Heart right ventricle (tissue), 16 donors: ENCODE measurements around the gene SERPINB5. TPM values are rescaled to one million over a fixed set of nuclear protein-coding genes. Genes with fewer than 3 reads are reported as not detected.

Experiments
- ATAC-seq, 8 donors: fragments of 200-7000 bp; cut with Tn5 transposase; one replicate each; pipeline ENCODE4 v1.9.1; 2020; ENCODE audit warnings: mild to moderate bottlenecking in 8 of 8, moderate library complexity in 8 of 8, moderate number of reproducible peaks in 1 of 8
- DNase-seq, 2 donors: peaks; one replicate each; pipeline ENCODE4 v3.0.0-alpha.2; 2020
- H3K27ac ChIP-seq, 10 donors: fragments of 200-600 bp; sonication (generic) in 2 of 10; one replicate each; pipeline versions ENCODE4 v1.5.0 to v1.8.0; 2020 to 2022; ENCODE audit warnings: mild to moderate bottlenecking in 3 of 10
- H3K27me3 ChIP-seq, 7 donors: fragments of 200-600 bp; one replicate each; pipeline ENCODE4 v1.8.0; 2021 to 2022; ENCODE audit warnings: mild to moderate bottlenecking in 2 of 7
- H3K36me3 ChIP-seq, 9 donors: fragments of 200-600 bp; sonication (generic) in 1 of 9; one replicate each; pipeline versions ENCODE4 v1.5.0 to v1.8.0; 2020 to 2022; ENCODE audit warnings: mild to moderate bottlenecking in 2 of 9
- H3K4me1 ChIP-seq, 9 donors: fragments of 200-600 bp; sonication (generic) in 1 of 9; one replicate each; pipeline versions ENCODE4 v1.5.0 to v1.8.0; 2020 to 2022; ENCODE audit warnings: mild to moderate bottlenecking in 4 of 9
- H3K4me3 ChIP-seq, 10 donors: fragments of 200-600 bp; sonication (generic) in 2 of 10; one replicate each; pipeline versions ENCODE4 v1.5.0 to v1.8.0; 2020 to 2022; ENCODE audit warnings: mild to moderate bottlenecking in 7 of 10, moderate library complexity in 2 of 10
- H3K9me3 ChIP-seq, 11 donors: fragments of 200-600 bp in 10 of 11; sonication (generic) in 2 of 11; one replicate each; pipeline versions ENCODE4 v1.5.0 to v1.8.0; 2013 to 2022; ENCODE audit warnings: mild to moderate bottlenecking in 2 of 11, control low read depth in 1 of 11, moderate library complexity in 1 of 11
- CTCF ChIP-seq, 9 donors: fragments of 200-600 bp; sonication (generic) in 2 of 9; IDR thresholded peaks; one replicate each; pipeline versions ENCODE4 v1.5.0 to v1.8.0; 2021 to 2022; ENCODE audit warnings: antibody characterized with exemption in 9 of 9, mild to moderate bottlenecking in 5 of 9, moderate library complexity in 1 of 9
- WGBS, 2 donors: extraction: QIAGEN DNeasy Blood & Tissue Kit; methylation state at CpG; one replicate each; pipeline ENCODE4 v1.1.7; 2013; ENCODE audit warnings: inconsistent platforms in 1 of 2; 5-methylcytosine and 5-hydroxymethylcytosine counted together
- intact Hi-C, 10 donors: fragments of 100-400 bp; cut with DNase I; formaldehyde crosslinking; loops; one replicate each; pipeline versions ENCODE4 v1.11.1 to v1.14.2; 2022
- long read RNA-seq, 3 donors: library from polyadenylated mRNA; unstranded; transcript quantifications; one replicate each; pipeline ENCODE4 v2.0.0, GENCODE V29; 2020 to 2021
- polyA plus RNA-seq, 2 donors: library from polyadenylated mRNA; stranded (reverse); fragments of 200-250 nt; gene quantifications; one replicate each; pipeline ENCODE4 v1.2.3, GENCODE V29; 2013
- total RNA-seq, 10 donors: library from RNA; stranded (reverse); fragmentation: NEBNext Ultra II Directional in 3 of 10; extraction: Animal tissue kit (Norgen Biotek cat#: 25700) in 3 of 10; gene quantifications; one replicate each; pipeline versions ENCODE4 v1.2.1 to v1.2.4, GENCODE V29; 2021 to 2023
- donor health status: Arrhythmogenic right ventricular cardiomyopathy.
- donor health status: ischemic (EF 13 %, LVEDD 7.1; RV severe dilation, severe dysfunction).
- donor health status: healthy with polysubstance abuse.
- donor health status: DM: no; HTN: yes; CAD: no.
- donor health status: DM: no; HTN: no; CAD: no.
- donor health status: ischemic (EF 25% LVEDD 6.9; RV normal size, moderate dysfunction).
- donor health status: ischemic (EF 25% LVEDD 5.7; RV mildly dilated, moderate dysfunction).
- donor health status: healthy.
- donor health status: DM: yes; HTN: yes; CAD: no.
- donor health status: Ischemic cardiomyopathy.
- donor health status: ischemic (EF 35%, LVEDD 5.7; RV mildly dilated, moderate dysfunction).
- donor health status: nonischemic (EF 11% LVEDD 7.7; RV severe dilation, severe dysfunction).
- donor health status: DM: yes; HTN: yes; CAD: no.
- donor health status: PGD.
- donor health status: ischemic (EF 29% LVEDD 5.4; RV normal size, mild dysfunction).
- donor health status: nonischemic (EF 23%, LVEDD 6.1; RV moderate dilation, normal function).

Gene SERPINB5, protein sequence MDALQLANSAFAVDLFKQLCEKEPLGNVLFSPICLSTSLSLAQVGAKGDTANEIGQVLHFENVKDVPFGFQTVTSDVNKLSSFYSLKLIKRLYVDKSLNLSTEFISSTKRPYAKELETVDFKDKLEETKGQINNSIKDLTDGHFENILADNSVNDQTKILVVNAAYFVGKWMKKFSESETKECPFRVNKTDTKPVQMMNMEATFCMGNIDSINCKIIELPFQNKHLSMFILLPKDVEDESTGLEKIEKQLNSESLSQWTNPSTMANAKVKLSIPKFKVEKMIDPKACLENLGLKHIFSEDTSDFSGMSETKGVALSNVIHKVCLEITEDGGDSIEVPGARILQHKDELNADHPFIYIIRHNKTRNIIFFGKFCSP
- total RNA-seq, result not detected
- under 1 TPM in 1 of 2 donors, not detected in 1; 0.03 TPM for polyA plus RNA-seq
- long read RNA-seq, donor 1, result 0 reads
- long read RNA-seq, donor 2, result 0 reads
- long read RNA-seq, donor 3, result 0 reads

DNA sequence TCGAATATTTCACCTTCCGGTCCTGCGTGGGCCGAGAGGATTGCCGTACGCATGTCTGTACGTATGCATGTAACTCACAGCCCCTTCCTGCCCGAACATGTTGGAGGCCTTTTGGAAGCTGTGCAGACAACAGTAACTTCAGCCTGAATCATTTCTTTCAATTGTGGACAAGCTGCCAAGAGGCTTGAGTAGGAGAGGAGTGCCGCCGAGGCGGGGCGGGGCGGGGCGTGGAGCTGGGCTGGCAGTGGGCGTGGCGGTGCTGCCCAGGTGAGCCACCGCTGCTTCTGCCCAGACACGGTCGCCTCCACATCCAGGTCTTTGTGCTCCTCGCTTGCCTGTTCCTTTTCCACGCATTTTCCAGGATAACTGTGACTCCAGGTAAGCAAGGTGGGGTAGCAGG lies at the start of gene SERPINB5:
Gene SERPINB5, plus strand, starts transcription at position 291 of the 400 bp plus-strand sequence. CDS start 7,471 bp downstream, outside the sequence.
- ATAC-seq (no peak), DNase-seq (no peak)
- intact Hi-C loops, result no loop called here
- Histone ChIP-seq H3K36me3 (no peaks in the 10 kb centered on the region), H3K4me1 (no peaks in the 10 kb centered on the region), H3K9me3 (no peaks in the 10 kb centered on the region), H3K27ac (no peak within 1 kb of the TSS), H3K4me3 (no peak within 1 kb of the TSS), H3K27me3 (peaks cover 0 to 13% (median 0%) of the 10 kb centered on the region in 7 donors)
- no peak for TF ChIP-seq CTCF (IDR thresholded peaks at IDR 0.05)
- 86 to 90% methylated on average over 21 of the region's 21 CpGs for WGBS, 2 donors

GRCh38 chr18:63427558-63427957 lies 49.2 kb upstream of the SERPINB5 start:
- intact Hi-C loops, result loop anchor here in 3 of 10 donors (10.0 kb wide), 4 partner anchors 63 to 713 kb away; partner anchors contain the start of genes KDSR (in 1 of the 3) and PHLPP1 (in 1 of the 3)

GRCh38 chr18:63430526-63430925 lies 46.2 kb upstream of the SERPINB5 start:
- TF ChIP-seq CTCF (IDR thresholded peaks at IDR 0.05), result no peak
- WGBS, 2 donors, result 67 to 72% methylated on average over 2 of the region's 2 CpGs
- no peak for DNase-seq
- Histone ChIP-seq H3K36me3 (no peaks in the 10 kb centered on the region), H3K4me1 (peaks cover 0 to 4% (median 0%) of the 10 kb centered on the region in 9 donors), H3K27me3 (peaks cover 0 to 16% (median 0%) of the 10 kb centered on the region in 7 donors), H3K4me3 (no peak overlapping the region), H3K27ac (no peak overlapping the region), H3K9me3 (no peaks in the 10 kb centered on the region)
- ATAC-seq, result no peak
- intact Hi-C loops, result loop anchor here in 3 of 10 donors (10.0 kb wide), 2 partner anchors 296 to 406 kb away; no protein-coding TSS in a partner anchor

More at GRCh38 chr18:63427558-63427957, 49.2 kb upstream of the SERPINB5 start:
- no peaks in the 10 kb centered on the region for H3K36me3 ChIP-seq
- no peak overlapping the region for H3K4me3 ChIP-seq
- H3K4me1 ChIP-seq, result peaks cover 0 to 8% (median 6%) of the 10 kb centered on the region in 9 donors
- WGBS, 2 donors, result 86 to 88% methylated on average over 4 of the region's 4 CpGs
- H3K9me3 ChIP-seq, result no peaks in the 10 kb centered on the region
- DNase-seq, result no peak
- no peak for ATAC-seq
- no peak for TF ChIP-seq CTCF (IDR thresholded peaks at IDR 0.05)
- H3K27ac ChIP-seq, result no peak overlapping the region
- H3K27me3 ChIP-seq, result peaks cover 0 to 16% (median 0%) of the 10 kb centered on the region in 7 donors

GRCh38 chr18:63431180-63431579 lies 45.6 kb upstream of the SERPINB5 start:
- no peaks in the 10 kb centered on the region for H3K9me3 ChIP-seq
- peaks cover 0 to 4% (median 0%) of the 10 kb centered on the region in 9 donors for H3K4me1 ChIP-seq
- ATAC-seq (no peak), DNase-seq (no peak)
- peaks cover 0 to 19% (median 0%) of the 10 kb centered on the region in 7 donors for H3K27me3 ChIP-seq
- no peak overlapping the region for H3K27ac ChIP-seq
- intact Hi-C loops, result loop anchor here in 3 of 10 donors (10.0 kb wide), 2 partner anchors 296 to 406 kb away; no protein-coding TSS in a partner anchor
- WGBS, 2 donors, result 67 to 71% methylated on average over 1 of the region's 1 CpG
- no peak for TF ChIP-seq CTCF (IDR thresholded peaks at IDR 0.05)
- no peaks in the 10 kb centered on the region for H3K36me3 ChIP-seq
- H3K4me3 ChIP-seq, result no peak overlapping the region
